Esophagus muscularis mucosa (tissue), 4 donors: ENCODE results near the gene PTPRN. TPM values are rescaled to one million over a fixed set of nuclear protein-coding genes. Genes with fewer than 3 reads are reported as not detected.

ENCODE experiments used
- DNase-seq: peaks from one replicate; pipeline ENCODE4 v3.0.0-alpha.2; 2017; ENCODE audit errors: extremely low spot score
- H3K27ac ChIP-seq, 4 donors: fragments of 200-600 bp; sonication (generic); replicated peaks in 1 of 4; 1 replicate in 3 of 4; 2 replicates in 1 of 4; pipeline ENCODE4 v1.5.1; 2016 to 2019; ENCODE audit warnings: mild to moderate bottlenecking in 1 of 4
- H3K27me3 ChIP-seq, 4 donors: fragments of 200-600 bp; sonication (generic); one replicate each; pipeline versions ENCODE4 v1.5.1 to v1.6.0; 2016 to 2019
- H3K36me3 ChIP-seq, 4 donors: fragments of 200-600 bp; sonication (generic); one replicate each; pipeline ENCODE4 v1.5.1; 2016 to 2019
- H3K4me1 ChIP-seq, 4 donors: fragments of 200-600 bp; sonication (generic); one replicate each; pipeline ENCODE4 v1.5.1; 2016 to 2019
- H3K4me3 ChIP-seq, 4 donors: fragments of 200-600 bp; sonication (generic); 1 replicate in 2 of 4; 2 replicates in 2 of 4; pipeline ENCODE4 v1.5.1; 2016 to 2019; ENCODE audit warnings: mild to moderate bottlenecking in 4 of 4, moderate library complexity in 1 of 4
- H3K9me3 ChIP-seq, 4 donors: fragments of 200-600 bp; sonication (generic); 1 replicate in 3 of 4; 2 replicates in 1 of 4; pipeline ENCODE4 v1.5.1; 2016 to 2019
- EP300 ChIP-seq: sonication (generic); formaldehyde crosslinking; IDR thresholded peaks from one replicate; pipeline ENCODE4 v1.6.1; 2017; ENCODE audit warnings: antibody characterized with exemption
- POLR2A ChIP-seq: fragments of 450-650 bp; IDR thresholded peaks from one replicate; pipeline ENCODE4 v1.6.1; 2017; ENCODE audit warnings: antibody characterized with exemption, moderate library complexity, mild to moderate bottlenecking, low read depth
- POLR2AphosphoS5 ChIP-seq, 2 donors: sonication (generic); formaldehyde crosslinking; IDR thresholded peaks; one replicate each; pipeline ENCODE4 v1.6.1; 2017; ENCODE audit warnings: antibody characterized with exemption in 2 of 2
- WGBS: methylation state at CpG from one replicate; pipeline ENCODE4 v1.1.5; 2018; 5-methylcytosine and 5-hydroxymethylcytosine counted together
- intact Hi-C: fragments of 100-400 bp; cut with DNase I; formaldehyde crosslinking; loops from one replicate; pipeline ENCODE4 v1.15.1; 2023
- total RNA-seq, 4 donors: library from RNA; depleted of rRNA; stranded (reverse); fragments of >200 nt; gene quantifications; one replicate each; pipeline versions ENCODE4 v1.1.0 to v1.2.1, GENCODE V29; 2016
- TF ChIP-seq, protein P1 (sequence below), 3 experiments: fragments of 200-600 bp in 2 of 3; fragments of 450-650 bp in 1 of 3; sonication (generic) in 2 of 3; IDR thresholded peaks; one replicate each; pipeline ENCODE4 v1.5.1; 2017 to 2019; ENCODE audit warnings: antibody characterized with exemption in 3 of 3, mild to moderate bottlenecking in 2 of 3, moderate library complexity in 1 of 3

PTPRN gene
- total RNA-seq, 4 donors from 2014 or later = 2.1 to 6.6 (median 4.1) TPM

GRCh38 chr2:219344751-219345430, 35.7 kb upstream of the PTPRN start:
- no peak for TF ChIP-seq POLR2A
- no peak for TF ChIP-seq EP300
- TF ChIP-seq, protein P1, sequence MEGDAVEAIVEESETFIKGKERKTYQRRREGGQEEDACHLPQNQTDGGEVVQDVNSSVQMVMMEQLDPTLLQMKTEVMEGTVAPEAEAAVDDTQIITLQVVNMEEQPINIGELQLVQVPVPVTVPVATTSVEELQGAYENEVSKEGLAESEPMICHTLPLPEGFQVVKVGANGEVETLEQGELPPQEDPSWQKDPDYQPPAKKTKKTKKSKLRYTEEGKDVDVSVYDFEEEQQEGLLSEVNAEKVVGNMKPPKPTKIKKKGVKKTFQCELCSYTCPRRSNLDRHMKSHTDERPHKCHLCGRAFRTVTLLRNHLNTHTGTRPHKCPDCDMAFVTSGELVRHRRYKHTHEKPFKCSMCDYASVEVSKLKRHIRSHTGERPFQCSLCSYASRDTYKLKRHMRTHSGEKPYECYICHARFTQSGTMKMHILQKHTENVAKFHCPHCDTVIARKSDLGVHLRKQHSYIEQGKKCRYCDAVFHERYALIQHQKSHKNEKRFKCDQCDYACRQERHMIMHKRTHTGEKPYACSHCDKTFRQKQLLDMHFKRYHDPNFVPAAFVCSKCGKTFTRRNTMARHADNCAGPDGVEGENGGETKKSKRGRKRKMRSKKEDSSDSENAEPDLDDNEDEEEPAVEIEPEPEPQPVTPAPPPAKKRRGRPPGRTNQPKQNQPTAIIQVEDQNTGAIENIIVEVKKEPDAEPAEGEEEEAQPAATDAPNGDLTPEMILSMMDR (IDR thresholded peaks at IDR 0.05) = no peak
- TF ChIP-seq POLR2AphosphoS5 (IDR thresholded peaks at IDR 0.05) = no peak
- no peak for DNase-seq
- H3K9me3 ChIP-seq = no peaks in the 10 kb centered on the region
- no peak overlapping the region for H3K4me3 ChIP-seq
- no peaks in the 10 kb centered on the region for H3K4me1 ChIP-seq
- intact Hi-C loops = no loop called here
- H3K27me3 ChIP-seq = peaks cover 0 to 23% (median 0%) of the 10 kb centered on the region in 4 donors
- H3K36me3 ChIP-seq = no peaks in the 10 kb centered on the region
- H3K27ac ChIP-seq = no peak overlapping the region
- 53% methylated on average over 6 of the region's 6 CpGs for WGBS

DNA sequence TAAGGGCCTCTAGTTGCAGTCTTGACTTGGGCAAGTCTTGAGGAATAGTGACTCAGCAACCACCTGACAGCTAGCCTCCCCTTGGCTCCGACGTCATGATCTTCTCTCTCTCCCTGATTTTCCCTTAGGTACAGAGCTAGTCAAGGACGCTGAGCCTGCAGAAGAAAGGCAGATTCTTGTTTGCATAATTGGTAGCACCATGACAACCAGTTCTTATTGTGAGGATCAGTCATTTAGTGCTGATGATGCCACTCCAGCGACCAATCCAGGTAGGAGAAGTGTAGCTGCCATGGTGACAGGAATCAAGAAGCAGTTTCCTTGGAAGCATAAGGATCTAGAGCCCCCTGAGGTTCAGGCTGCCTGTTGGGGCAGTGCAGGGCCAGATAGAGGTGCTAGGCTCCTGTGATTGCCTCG, 26.2 kb upstream of the PTPRN start:
- Histone ChIP-seq H3K27me3 (peaks cover 0 to 55% (median 21%) of the 10 kb centered on the region in 4 donors), H3K4me1 (no peaks in the 10 kb centered on the region), H3K4me3 (no peak overlapping the region), H3K36me3 (no peaks in the 10 kb centered on the region), H3K9me3 (peaks cover 0 to 16% (median 2%) of the 10 kb centered on the region in 4 donors), H3K27ac (no peak overlapping the region)
- DNase-seq = no peak
- TF ChIP-seq POLR2A (no peak), EP300 (no peak), POLR2AphosphoS5 (IDR thresholded peaks at IDR 0.05) (no peak)
- TF ChIP-seq, protein P1 (IDR thresholded peaks at IDR 0.05) = no peak
- 60% methylated on average over 5 of the region's 5 CpGs for WGBS
- intact Hi-C loops = no loop called here

- Histone ChIP-seq H3K4me1 (no peaks in the 10 kb centered on the region), H3K27ac (no peak overlapping the region), H3K27me3 (peaks cover 0 to 61% (median 21%) of the 10 kb centered on the region in 4 donors), H3K4me3 (no peak overlapping the region), H3K9me3 (peaks cover 0 to 16% (median 2%) of the 10 kb centered on the region in 4 donors), H3K36me3 (no peaks in the 10 kb centered on the region)
- intact Hi-C loops = no loop called here
- no peak for DNase-seq
- TF ChIP-seq POLR2A (no peak), POLR2AphosphoS5 (IDR thresholded peaks at IDR 0.05) (no peak), EP300 (no peak)
- TF ChIP-seq, protein P1 (IDR thresholded peaks at IDR 0.05) = no peak
- WGBS = 93% methylated on average over 2 of the region's 2 CpGs
Observed at GRCh38 chr2:219334076-219334475, 24.9 kb upstream of the PTPRN start.

DNA sequence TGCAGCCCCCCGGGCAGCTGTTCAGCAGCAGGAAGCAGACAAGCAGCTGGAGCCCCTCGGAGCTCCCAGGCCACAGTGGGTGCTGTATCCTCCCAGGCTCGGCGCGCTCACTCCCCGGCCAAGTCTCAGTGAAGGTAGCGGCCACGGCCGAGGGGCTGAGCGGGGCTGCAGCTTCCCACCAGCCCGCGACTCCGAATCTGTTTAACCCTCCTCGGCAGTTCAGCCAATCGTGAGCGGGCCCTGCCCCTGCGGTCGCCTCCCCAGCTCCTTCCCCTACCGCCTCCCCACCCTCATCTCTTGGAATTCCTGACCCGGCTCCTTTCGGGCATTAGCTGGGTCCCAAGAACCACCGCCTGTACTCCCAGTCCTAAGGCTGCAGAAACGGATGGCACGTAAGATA, 23.3 kb upstream of the PTPRN start, which contains the start of gene RESP18:
Gene RESP18 (minus strand): TSS at position 203 of the 400 bp plus-strand sequence.
- intact Hi-C loops = no loop called here
- WGBS = 12% methylated on average over 23 of the region's 24 CpGs
- H3K9me3 ChIP-seq = peaks cover 0 to 16% (median 2%) of the 10 kb centered on the region in 4 donors
- no peaks in the 10 kb centered on the region for H3K36me3 ChIP-seq
- TF ChIP-seq POLR2AphosphoS5 (IDR thresholded peaks at IDR 0.05) (no peak), EP300 (no peak), POLR2A (no peak)
- TF ChIP-seq, protein P1 (IDR thresholded peaks at IDR 0.05) = no peak
- no peak for DNase-seq
- peaks cover 0 to 71% (median 21%) of the 10 kb centered on the region in 4 donors for H3K27me3 ChIP-seq
- no peak within 1 kb of the TSS for H3K27ac ChIP-seq
- no peaks in the 10 kb centered on the region for H3K4me1 ChIP-seq
- no peak within 1 kb of the TSS for H3K4me3 ChIP-seq
